ENCODE measurements around the gene MGAT4A.

DNA sequence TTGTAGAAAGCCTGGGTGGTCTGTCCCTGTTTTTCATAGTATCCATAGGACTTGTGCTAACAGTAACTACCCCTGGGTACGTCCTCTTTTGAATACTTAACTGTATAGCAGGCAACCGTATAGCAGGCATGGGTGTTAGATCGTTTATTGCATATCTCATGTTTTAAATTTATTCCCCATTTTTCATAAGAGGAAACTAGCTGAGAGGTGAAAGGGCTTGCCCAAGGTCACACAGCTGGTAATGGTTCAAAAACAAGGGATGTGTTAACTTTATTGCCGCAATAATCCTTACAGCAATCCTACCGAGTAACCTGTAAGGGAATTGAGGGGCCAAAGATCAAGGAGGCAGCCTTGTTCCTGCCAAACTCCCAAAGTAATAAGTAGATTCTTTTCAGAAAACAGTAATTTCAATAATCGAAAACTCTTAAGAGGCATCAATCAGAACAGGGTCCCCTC, 990 bp upstream of the MGAT4A start:
- TF ChIP-seq EP300 (IDR thresholded peaks at IDR 0.05): no peak
- TF ChIP-seq, protein P1, sequence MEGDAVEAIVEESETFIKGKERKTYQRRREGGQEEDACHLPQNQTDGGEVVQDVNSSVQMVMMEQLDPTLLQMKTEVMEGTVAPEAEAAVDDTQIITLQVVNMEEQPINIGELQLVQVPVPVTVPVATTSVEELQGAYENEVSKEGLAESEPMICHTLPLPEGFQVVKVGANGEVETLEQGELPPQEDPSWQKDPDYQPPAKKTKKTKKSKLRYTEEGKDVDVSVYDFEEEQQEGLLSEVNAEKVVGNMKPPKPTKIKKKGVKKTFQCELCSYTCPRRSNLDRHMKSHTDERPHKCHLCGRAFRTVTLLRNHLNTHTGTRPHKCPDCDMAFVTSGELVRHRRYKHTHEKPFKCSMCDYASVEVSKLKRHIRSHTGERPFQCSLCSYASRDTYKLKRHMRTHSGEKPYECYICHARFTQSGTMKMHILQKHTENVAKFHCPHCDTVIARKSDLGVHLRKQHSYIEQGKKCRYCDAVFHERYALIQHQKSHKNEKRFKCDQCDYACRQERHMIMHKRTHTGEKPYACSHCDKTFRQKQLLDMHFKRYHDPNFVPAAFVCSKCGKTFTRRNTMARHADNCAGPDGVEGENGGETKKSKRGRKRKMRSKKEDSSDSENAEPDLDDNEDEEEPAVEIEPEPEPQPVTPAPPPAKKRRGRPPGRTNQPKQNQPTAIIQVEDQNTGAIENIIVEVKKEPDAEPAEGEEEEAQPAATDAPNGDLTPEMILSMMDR (IDR thresholded peaks at IDR 0.05): no peak
- TF ChIP-seq POLR2A (IDR thresholded peaks at IDR 0.05): no peak
